Kidney (tissue), 14 donors: Measurements from ENCODE around the gene ST6GALNAC4. TPM values are rescaled to one million over a fixed set of nuclear protein-coding genes. Genes with fewer than 3 reads are reported as not detected.

Experiments
- DNase-seq, 5 donors: peaks; one replicate each; pipeline ENCODE4 v3.0.0-alpha.2; 2013 to 2020
- FAIRE-seq: peaks from 2 replicates; lab custom pipeline; 2012; peaks lifted over from hg19 to GRCh38; lab: Jason Lieb, UNC
- H3K27ac ChIP-seq, 2 donors: one replicate each; pipeline ENCODE4 v1.7.0; 2013; ENCODE audit warnings: low read depth in 2 of 2, low read length in 2 of 2, inconsistent platforms in 1 of 2
- H3K27me3 ChIP-seq: one replicate; pipeline ENCODE4 v1.7.1; 2013; ENCODE audit warnings: low read length, inconsistent platforms; ENCODE audit not compliant: control insufficient read depth, insufficient read depth
- H3K36me3 ChIP-seq, 3 donors: one replicate each; pipeline versions ENCODE4 v1.7.0 to v1.7.1; 2013; ENCODE audit warnings: low read length in 3 of 3, control low read depth in 1 of 3, inconsistent platforms in 1 of 3; ENCODE audit not compliant: insufficient read depth in 3 of 3, control insufficient read depth in 2 of 3
- H3K4me1 ChIP-seq, 3 donors: one replicate each; pipeline versions ENCODE4 v1.7.0 to v1.7.1; 2013; ENCODE audit warnings: low read length in 3 of 3, inconsistent platforms in 1 of 3, low read depth in 1 of 3; ENCODE audit not compliant: control insufficient read depth in 2 of 3, insufficient read depth in 2 of 3
- H3K4me3 ChIP-seq, 3 donors: one replicate each; pipeline versions ENCODE4 v1.7.0 to v1.8.1; 2013; ENCODE audit warnings: low read length in 3 of 3, control low read depth in 1 of 3, inconsistent platforms in 1 of 3
- H3K9ac ChIP-seq, 3 donors: one replicate each; pipeline versions ENCODE4 v1.7.0 to v1.7.1; 2013; ENCODE audit warnings: low read length in 3 of 3, control low read depth in 1 of 3, inconsistent platforms in 1 of 3
- H3K9me3 ChIP-seq, 3 donors: one replicate each; pipeline versions ENCODE4 v1.7.0 to v1.7.1; 2013; ENCODE audit warnings: low read length in 3 of 3, control low read depth in 1 of 3, inconsistent platforms in 1 of 3; ENCODE audit not compliant: control insufficient read depth in 2 of 3, insufficient read depth in 1 of 3
- intact Hi-C: fragments of 100-400 bp; cut with DNase I; formaldehyde crosslinking; loops from one replicate; pipeline ENCODE4 v1.11.1; 2022
- polyA plus RNA-seq: library from polyadenylated mRNA; stranded (reverse); fragments of 350-450 nt; fragmentation: Illumina TruSeq; extraction: RNeasy Lipid Tissue Mini Kit (QIAGEN cat#74804); gene quantifications from one replicate; pipeline ENCODE4 v1.2.3, GENCODE V29; 2014; ENCODE audit warnings: low read depth, low replicate concordance; ENCODE audit not compliant: insufficient read depth
- total RNA-seq: library from RNA; stranded (reverse); fragmentation: NEBNext Ultra II Directional; extraction: Animal tissue kit (Norgen Biotek cat#: 25700); gene quantifications from one replicate; pipeline ENCODE4 v1.2.1, GENCODE V29; 2021
- TF ChIP-seq, protein P1 (sequence below): IDR thresholded peaks from 3 replicates; pipeline ENCODE4 v1.5.1; 2012; ENCODE audit warnings: mild to moderate bottlenecking, moderate library complexity, borderline replicate concordance; ENCODE audit not compliant: insufficient read depth; ENCODE audit errors: extremely low read depth
- donor health status: control.
- donor health status: control.
- donor health status: control.
- donor health status: control.
- donor health status: control.
- donor health status: DM: yes; HTN: yes; CAD: no.
- donor health status: Normal renal cell carcinoma (clear cell type).

ST6GALNAC4 gene
- total and polyA plus RNA-seq, 2 donors from 2014 or later, result 31.4 to 31.6 TPM

DNA sequence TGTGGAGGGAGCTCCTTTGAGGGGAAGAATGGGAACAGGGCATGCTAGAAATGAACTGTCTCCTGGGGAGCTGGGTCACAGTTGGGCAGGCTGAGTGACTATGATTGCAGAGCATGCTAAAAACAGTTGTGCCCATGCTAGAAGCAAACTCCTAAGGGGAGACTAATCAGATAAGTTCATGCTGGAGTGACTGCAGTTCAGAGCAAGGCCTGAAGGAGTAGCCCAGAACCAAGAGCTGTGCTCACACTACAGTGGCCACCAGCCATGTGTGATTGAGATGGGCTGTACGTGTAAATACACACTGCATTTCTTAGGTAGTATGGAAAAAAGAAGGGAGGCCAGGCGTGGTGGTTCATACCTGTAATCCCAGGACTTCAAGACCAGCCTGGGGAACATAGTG is 29.0 kb downstream of the ST6GALNAC4 start:
- Histone ChIP-seq H3K4me3 (no peak overlapping the region), H3K27ac (no peak overlapping the region), H3K9me3 (peaks cover 0 to 2% (median 0%) of the 10 kb centered on the region in 3 donors), H3K36me3 (peaks cover 6 to 22% (median 21%) of the 10 kb centered on the region in 3 donors), H3K27me3 (no peaks in the 10 kb centered on the region), H3K9ac (no peak overlapping the region), H3K4me1 (no peaks in the 10 kb centered on the region)
- FAIRE-seq (no peak), DNase-seq (no peak)
- TF ChIP-seq, protein P1, sequence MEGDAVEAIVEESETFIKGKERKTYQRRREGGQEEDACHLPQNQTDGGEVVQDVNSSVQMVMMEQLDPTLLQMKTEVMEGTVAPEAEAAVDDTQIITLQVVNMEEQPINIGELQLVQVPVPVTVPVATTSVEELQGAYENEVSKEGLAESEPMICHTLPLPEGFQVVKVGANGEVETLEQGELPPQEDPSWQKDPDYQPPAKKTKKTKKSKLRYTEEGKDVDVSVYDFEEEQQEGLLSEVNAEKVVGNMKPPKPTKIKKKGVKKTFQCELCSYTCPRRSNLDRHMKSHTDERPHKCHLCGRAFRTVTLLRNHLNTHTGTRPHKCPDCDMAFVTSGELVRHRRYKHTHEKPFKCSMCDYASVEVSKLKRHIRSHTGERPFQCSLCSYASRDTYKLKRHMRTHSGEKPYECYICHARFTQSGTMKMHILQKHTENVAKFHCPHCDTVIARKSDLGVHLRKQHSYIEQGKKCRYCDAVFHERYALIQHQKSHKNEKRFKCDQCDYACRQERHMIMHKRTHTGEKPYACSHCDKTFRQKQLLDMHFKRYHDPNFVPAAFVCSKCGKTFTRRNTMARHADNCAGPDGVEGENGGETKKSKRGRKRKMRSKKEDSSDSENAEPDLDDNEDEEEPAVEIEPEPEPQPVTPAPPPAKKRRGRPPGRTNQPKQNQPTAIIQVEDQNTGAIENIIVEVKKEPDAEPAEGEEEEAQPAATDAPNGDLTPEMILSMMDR, result no peak
- intact Hi-C loops, result no loop called here

DNA sequence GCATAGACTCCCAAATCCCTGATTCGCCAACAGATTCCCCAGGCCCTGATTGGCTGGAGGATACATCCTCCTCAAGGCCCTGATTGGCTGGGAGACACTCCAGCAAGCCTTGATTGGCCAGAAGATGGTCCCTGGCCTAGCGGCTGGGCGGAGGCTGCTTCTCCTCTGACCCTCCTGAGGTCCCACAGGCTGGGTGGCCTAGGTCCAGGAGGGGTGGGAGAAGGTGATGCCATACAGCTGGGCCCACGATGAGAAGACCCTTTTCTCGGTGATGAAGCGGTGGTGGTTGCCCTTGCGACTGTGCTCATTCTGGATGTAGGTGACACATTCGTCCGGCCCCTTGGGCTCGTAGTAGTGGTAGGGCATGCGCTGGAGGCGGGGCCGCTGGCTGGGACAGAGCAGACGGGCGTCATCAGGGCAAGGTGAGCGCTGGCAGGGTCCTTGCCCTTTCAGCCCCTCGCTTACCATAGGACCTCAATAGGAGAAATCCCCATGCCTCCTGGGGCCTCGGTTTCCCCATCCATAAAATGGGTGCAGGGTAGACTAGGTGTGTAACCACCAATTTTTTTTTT is 30.4 kb downstream of the ST6GALNAC4 start:
- TF ChIP-seq, protein P1, result no peak
- Histone ChIP-seq H3K9me3 (no peaks in the 10 kb centered on the region), H3K27ac (no peak overlapping the region), H3K4me1 (no peaks in the 10 kb centered on the region), H3K36me3 (peaks cover 3 to 22% (median 21%) of the 10 kb centered on the region in 3 donors), H3K4me3 (no peak overlapping the region), H3K27me3 (no peaks in the 10 kb centered on the region), H3K9ac (no peak overlapping the region)
- intact Hi-C loops, result no loop called here
- DNase-seq (no peak), FAIRE-seq (no peak)

DNA sequence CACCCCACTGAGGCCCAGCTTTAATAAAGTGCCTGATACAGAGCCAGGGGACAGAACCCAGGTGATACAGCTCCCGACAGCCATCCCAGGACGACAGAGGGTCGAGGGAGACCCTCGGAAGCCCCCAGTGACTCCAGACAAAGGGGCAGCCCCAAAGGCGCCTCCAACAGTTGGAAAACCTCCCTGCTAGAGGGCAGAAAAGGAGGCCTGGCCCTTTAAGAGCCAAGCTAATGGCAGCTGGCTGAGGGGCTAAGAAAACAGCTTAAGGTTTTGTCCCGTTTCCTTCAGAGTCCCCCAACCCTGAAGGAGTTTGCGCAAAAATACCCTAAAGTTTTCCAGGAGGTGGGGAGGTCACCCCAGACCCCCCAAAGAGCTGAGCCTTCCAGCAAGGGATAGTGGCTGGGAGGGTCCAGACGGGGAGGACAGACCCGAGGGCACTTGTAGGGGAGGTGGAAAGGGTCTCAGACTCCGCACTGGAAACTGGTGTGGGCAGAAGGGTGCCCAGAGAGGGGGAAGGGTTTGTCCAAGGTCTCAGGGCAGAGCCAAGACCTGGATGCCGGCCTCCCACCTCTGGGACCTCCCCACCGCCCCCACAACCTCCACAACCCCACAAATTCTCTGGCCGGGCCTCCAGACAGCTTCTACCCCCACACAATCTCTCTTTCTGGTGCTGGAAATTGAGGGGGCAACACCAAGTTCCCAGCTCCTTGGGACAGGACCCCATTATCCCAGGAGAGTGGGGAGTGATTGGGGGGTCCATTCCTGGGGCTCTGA is 31.1 kb downstream of the ST6GALNAC4 start:
- peaks cover 3 to 18% (median 17%) of the 10 kb centered on the region in 3 donors for H3K36me3 ChIP-seq
- H3K9me3 ChIP-seq, result no peaks in the 10 kb centered on the region
- DNase-seq (no peak), FAIRE-seq (no peak)
- H3K9ac ChIP-seq, result no peak overlapping the region
- no peak overlapping the region for H3K4me3 ChIP-seq
- TF ChIP-seq, protein P1, result no peak
- H3K27me3 ChIP-seq, result no peaks in the 10 kb centered on the region
- no peaks in the 10 kb centered on the region for H3K4me1 ChIP-seq
- intact Hi-C loops, result no loop called here
- no peak overlapping the region for H3K27ac ChIP-seq
